A549 (cell line): ENCODE results near the gene FOXE1.

Source experiments
- ELK1 ChIP-seq: fragments of 150-350 bp; IDR thresholded peaks from 2 replicates; pipeline ENCODE4 v1.6.1; 2014; ENCODE audit warnings: low read depth, mild to moderate bottlenecking, low read length
- EP300 ChIP-seq, 2 experiments: fragments of >200 bp; sonication (Bioruptor Twin); formaldehyde crosslinking; IDR thresholded peaks; 2 replicates in 1 of 2; 3 replicates in 1 of 2; pipeline ENCODE4 v1.6.1; 2016 to 2017
- GATA3 ChIP-seq: IDR thresholded peaks from 2 replicates; pipeline ENCODE4 v1.6.1; 2012; ENCODE audit warnings: borderline replicate concordance
- JUN ChIP-seq, 2 experiments: fragments of >200 bp; sonication (Bioruptor Twin); formaldehyde crosslinking; IDR thresholded peaks; 2 replicates in 1 of 2; 3 replicates in 1 of 2; pipeline ENCODE4 v1.6.1; 2016 to 2017
- NFE2L2 ChIP-seq: fragments of 150-350 bp; conservative IDR thresholded peaks from 2 replicates; pipeline ENCODE4 v1.6.1; 2014; ENCODE audit warnings: low read length
- NR3C1 ChIP-seq: fragments of >200 bp; sonication (Bioruptor Twin); formaldehyde crosslinking; IDR thresholded peaks from 3 replicates; pipeline ENCODE4 v1.6.1; 2017
- POLR2A ChIP-seq: IDR thresholded peaks from 2 replicates; pipeline ENCODE4 v1.6.1; 2012; ENCODE audit warnings: mild to moderate bottlenecking, low read length
- RAD21 ChIP-seq, 2 experiments: fragments of >200 bp in 1 of 2; sonication (Bioruptor Twin) in 1 of 2; formaldehyde crosslinking in 1 of 2; IDR thresholded peaks in 1 of 2; conservative IDR thresholded peaks in 1 of 2; 2 replicates in 1 of 2; 3 replicates in 1 of 2; pipeline ENCODE4 v1.6.1; 2012 to 2018; ENCODE audit warnings: inconsistent platforms in 1 of 2
- RCOR1 ChIP-seq: fragments of 150-350 bp; IDR thresholded peaks from 2 replicates; pipeline ENCODE4 v1.6.1; 2014; ENCODE audit warnings: antibody characterized with exemption, low read length, low read depth
- ZFP36 ChIP-seq: fragments of 450-650 bp; IDR thresholded peaks from 2 replicates; pipeline ENCODE4 v1.6.1; 2014; ENCODE audit warnings: borderline replicate concordance; ENCODE audit not compliant: partially characterized antibody
- TF ChIP-seq, protein P1 (sequence below): fragments of >200 bp; sonication (Bioruptor Twin); formaldehyde crosslinking; IDR thresholded peaks from 3 replicates; pipeline ENCODE4 v1.5.1; 2016
- TF ChIP-seq, protein P2 (sequence below): fragments of >200 bp; sonication (Bioruptor Twin); formaldehyde crosslinking; IDR thresholded peaks from 3 replicates; pipeline ENCODE4 v1.6.1; 2016

DNA sequence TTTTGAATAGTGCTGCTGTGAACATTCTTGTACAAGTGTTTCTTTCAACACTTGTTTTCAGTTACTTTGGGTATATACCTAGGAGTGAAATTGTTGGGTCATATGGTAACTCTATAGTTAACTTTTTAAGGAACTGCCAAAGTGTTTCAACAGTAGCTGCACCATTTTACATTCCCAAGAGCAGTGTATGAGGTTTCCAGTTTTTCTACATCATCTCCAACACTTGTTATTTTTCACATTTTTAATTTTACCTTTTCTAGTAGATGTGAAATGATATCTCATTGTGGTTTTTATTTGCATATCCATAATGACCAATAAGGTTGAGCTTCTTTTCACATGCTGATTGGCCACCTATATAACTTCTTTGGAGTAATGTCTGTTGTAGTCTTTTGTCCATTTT is 40.0 kb upstream of the FOXE1 start:
- TF ChIP-seq, protein P1, sequence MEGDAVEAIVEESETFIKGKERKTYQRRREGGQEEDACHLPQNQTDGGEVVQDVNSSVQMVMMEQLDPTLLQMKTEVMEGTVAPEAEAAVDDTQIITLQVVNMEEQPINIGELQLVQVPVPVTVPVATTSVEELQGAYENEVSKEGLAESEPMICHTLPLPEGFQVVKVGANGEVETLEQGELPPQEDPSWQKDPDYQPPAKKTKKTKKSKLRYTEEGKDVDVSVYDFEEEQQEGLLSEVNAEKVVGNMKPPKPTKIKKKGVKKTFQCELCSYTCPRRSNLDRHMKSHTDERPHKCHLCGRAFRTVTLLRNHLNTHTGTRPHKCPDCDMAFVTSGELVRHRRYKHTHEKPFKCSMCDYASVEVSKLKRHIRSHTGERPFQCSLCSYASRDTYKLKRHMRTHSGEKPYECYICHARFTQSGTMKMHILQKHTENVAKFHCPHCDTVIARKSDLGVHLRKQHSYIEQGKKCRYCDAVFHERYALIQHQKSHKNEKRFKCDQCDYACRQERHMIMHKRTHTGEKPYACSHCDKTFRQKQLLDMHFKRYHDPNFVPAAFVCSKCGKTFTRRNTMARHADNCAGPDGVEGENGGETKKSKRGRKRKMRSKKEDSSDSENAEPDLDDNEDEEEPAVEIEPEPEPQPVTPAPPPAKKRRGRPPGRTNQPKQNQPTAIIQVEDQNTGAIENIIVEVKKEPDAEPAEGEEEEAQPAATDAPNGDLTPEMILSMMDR, result no peak
- TF ChIP-seq JUN (IDR thresholded peaks at IDR 0.05) (no peak), EP300 (IDR thresholded peaks at IDR 0.05) (no peak), ZFP36 (no peak), POLR2A (no peak), GATA3 (no peak), RCOR1 (no peak), RAD21 (conservative IDR thresholded peaks at IDR 0.05 in 1 of 2, IDR thresholded peaks at IDR 0.05 in 1 of 2) (no peak), NR3C1 (no peak), ELK1 (no peak), NFE2L2 (no peak)
- TF ChIP-seq, protein P2, sequence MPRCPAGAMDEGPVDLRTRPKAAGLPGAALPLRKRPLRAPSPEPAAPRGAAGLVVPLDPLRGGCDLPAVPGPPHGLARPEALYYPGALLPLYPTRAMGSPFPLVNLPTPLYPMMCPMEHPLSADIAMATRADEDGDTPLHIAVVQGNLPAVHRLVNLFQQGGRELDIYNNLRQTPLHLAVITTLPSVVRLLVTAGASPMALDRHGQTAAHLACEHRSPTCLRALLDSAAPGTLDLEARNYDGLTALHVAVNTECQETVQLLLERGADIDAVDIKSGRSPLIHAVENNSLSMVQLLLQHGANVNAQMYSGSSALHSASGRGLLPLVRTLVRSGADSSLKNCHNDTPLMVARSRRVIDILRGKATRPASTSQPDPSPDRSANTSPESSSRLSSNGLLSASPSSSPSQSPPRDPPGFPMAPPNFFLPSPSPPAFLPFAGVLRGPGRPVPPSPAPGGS, result no peak
